ENCODE results near the gene ELF1.

- no peak for TF ChIP-seq KDM5A (IDR thresholded peaks at IDR 0.05)
- no peak for TF ChIP-seq KDM1A (IDR thresholded peaks at IDR 0.05; ENCODE audit: low read depth)
- TF ChIP-seq CTCF (IDR thresholded peaks at IDR 0.05) = no peak
- no peak for TF ChIP-seq POLR2AphosphoS2 (conservative IDR thresholded peaks at IDR 0.05; ENCODE audit: low read length)
- no peak for TF ChIP-seq EHMT2 (IDR thresholded peaks at IDR 0.05; ENCODE audit: low read depth)
- no peak for TF ChIP-seq RAD21 (conservative IDR thresholded peaks at IDR 0.05 in 1 of 2, IDR thresholded peaks at IDR 0.05 in 1 of 2)
- no peak for TF ChIP-seq BHLHE40 (IDR thresholded peaks at IDR 0.05; ENCODE audit: low read depth, low read length)
- no peak for TF ChIP-seq ATOH8 (CRISPR knock-in tag; IDR thresholded peaks at IDR 0.05; ENCODE audit: low read depth)
- TF ChIP-seq GATA3 (IDR thresholded peaks at IDR 0.05; ENCODE audit: borderline replicate concordance) = no peak
Observed at GRCh38 chr13:40960716-40961115, 58.4 kb downstream of the ELF1 start.
